GM12874 (cell line): ENCODE measurements around the gene CALHM1.

Experiments used
- CTCF ChIP-seq: IDR thresholded peaks from 2 replicates; pipeline ENCODE4 v1.5.1; 2011; ENCODE audit warnings: low read depth, mild to moderate bottlenecking, control low read depth, low read length, moderate library complexity; ENCODE audit not compliant: insufficient read depth

Gene CALHM1

GRCh38 chr10:103417601-103418000 is 41.1 kb downstream of the CALHM1 start:
- TF ChIP-seq CTCF, result no peak

GRCh38 chr10:103416436-103417147 is 42.1 kb downstream of the CALHM1 start:
- TF ChIP-seq CTCF, result peak; percentile 38; the same call in 1 of the 2 replicates

GRCh38 chr10:103415581-103415980 is 43.1 kb downstream of the CALHM1 start:
- no peak for TF ChIP-seq CTCF

GRCh38 chr10:103413564-103413963 is 45.1 kb downstream of the CALHM1 start:
- no peak for TF ChIP-seq CTCF
